Measurements from ENCODE around the gene ZNF451. TPM values are rescaled to one million over a fixed set of nuclear protein-coding genes. Genes with fewer than 3 reads are reported as not detected.
A peak's percentile ranks its signal among the peaks of the same experiment; 100 is the strongest.

Gene ZNF451
- total and polyA plus RNA-seq, 2 experiments from 2014 or later, result 19.9 to 39.0 TPM

DNA sequence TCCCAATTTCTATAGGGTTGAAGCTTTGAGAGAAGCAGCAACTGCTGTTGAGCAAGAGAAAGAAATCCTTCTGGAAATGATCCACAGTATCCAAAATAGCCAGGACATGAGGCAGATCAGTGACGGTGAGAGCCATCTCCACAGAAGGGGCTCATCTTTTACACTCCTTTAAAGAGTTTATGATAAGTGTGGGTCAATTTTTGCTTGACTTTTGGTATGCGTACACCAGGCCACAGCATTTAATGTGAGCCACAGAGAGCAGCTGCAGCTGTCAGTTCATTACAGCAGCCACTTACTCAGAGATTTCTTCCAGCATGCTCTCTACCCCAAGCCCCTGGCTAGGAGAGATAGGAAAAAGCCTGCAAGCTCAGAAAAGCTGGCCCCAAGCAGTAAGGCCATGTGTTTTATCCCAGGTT is 92.0 kb downstream of the ZNF451 start:
- H3K27me3 ChIP-seq (replicated peaks; ENCODE audit: insufficient read depth), result no peaks in the 10 kb centered on the region
- H3K4me2 ChIP-seq (ENCODE audit: unreplicated experiment), result no peak overlapping the region
- in situ Hi-C loops (cut with MboI), result no loop called here
- peaks cover 55% of the 10 kb centered on the region for H3K36me3 ChIP-seq (ENCODE audit: low read depth)
- H2AFZ ChIP-seq, result no peak overlapping the region
- DNase-seq, result no peak
- WGBS, 2 experiments (ENCODE audit: low coverage in 1 of 2, low lambda C conversion rate in 2 of 2, missing lambda C conversion rate in 2 of 2), result 76 to 88% methylated on average over 2 of the region's 2 CpGs
- peaks cover 95% of the 10 kb centered on the region for H3F3A ChIP-seq (ENCODE audit: insufficient read depth)
- H3K9me3 ChIP-seq (ENCODE audit: low read depth), result no peaks in the 10 kb centered on the region
- TF ChIP-seq EZH2 (IDR thresholded peaks at IDR 0.05; ENCODE audit: insufficient read depth, poor library complexity, severe bottlenecking) (no peak), EZH2phosphoT487 (IDR thresholded peaks at IDR 0.05; ENCODE audit: insufficient read depth, low read depth) (no peak)
- peaks cover 97% of the 10 kb centered on the region for H3K79me2 ChIP-seq (ENCODE audit: insufficient read depth)
- peak overlapping the region; percentile 27 for H3K27ac ChIP-seq
- no peaks in the 10 kb centered on the region for H4K20me1 ChIP-seq (ENCODE audit: insufficient read depth)
- no peak overlapping the region for H3K9ac ChIP-seq
- H3K9me2 ChIP-seq (ENCODE audit: insufficient read depth), result no peaks in the 10 kb centered on the region
- H3K4me1 ChIP-seq (ENCODE audit: insufficient read depth), result peaks cover 31% of the 10 kb centered on the region
- H3K4me3 ChIP-seq, result no peak overlapping the region

DNA sequence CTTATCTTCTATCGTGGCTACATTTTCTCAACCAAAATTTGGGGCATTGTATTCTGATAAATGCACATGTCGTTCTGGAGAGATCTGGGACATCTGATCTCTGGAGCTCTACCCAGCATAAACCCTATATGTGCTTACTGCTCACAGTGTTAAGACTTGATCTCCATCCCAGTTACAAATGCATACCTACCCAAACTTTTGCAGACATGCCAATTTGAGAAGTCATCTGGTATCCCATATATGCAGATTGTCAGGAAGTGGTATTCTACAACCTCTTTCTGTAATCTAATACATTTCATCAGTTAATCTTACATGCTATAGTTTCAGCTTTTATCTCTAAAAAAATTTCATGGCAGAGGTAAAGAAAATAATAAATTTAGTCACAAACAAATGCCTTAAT is 93.3 kb downstream of the ZNF451 start:
- no peak for TF ChIP-seq EZH2phosphoT487 (IDR thresholded peaks at IDR 0.05; ENCODE audit: insufficient read depth, low read depth)
- no peak for TF ChIP-seq EZH2 (IDR thresholded peaks at IDR 0.05; ENCODE audit: insufficient read depth, poor library complexity, severe bottlenecking)
- no peak overlapping the region for H2AFZ ChIP-seq
- no peaks in the 10 kb centered on the region for H3K9me3 ChIP-seq (ENCODE audit: low read depth)
- peaks cover 96% of the 10 kb centered on the region for H3K79me2 ChIP-seq (ENCODE audit: insufficient read depth)
- H3F3A ChIP-seq (ENCODE audit: insufficient read depth), result peaks cover 95% of the 10 kb centered on the region
- no peaks in the 10 kb centered on the region for H3K9me2 ChIP-seq (ENCODE audit: insufficient read depth)
- H4K20me1 ChIP-seq (ENCODE audit: insufficient read depth), result no peaks in the 10 kb centered on the region
- no peak overlapping the region for H3K9ac ChIP-seq
- no peak for DNase-seq
- in situ Hi-C loops (cut with MboI), result no loop called here
- H3K27me3 ChIP-seq (replicated peaks; ENCODE audit: insufficient read depth), result no peaks in the 10 kb centered on the region
- peaks cover 24% of the 10 kb centered on the region for H3K4me1 ChIP-seq (ENCODE audit: insufficient read depth)
- WGBS, 2 experiments (ENCODE audit: low coverage in 1 of 2, low lambda C conversion rate in 2 of 2, missing lambda C conversion rate in 2 of 2), result 97 to 98% methylated on average over 2 of the region's 2 CpGs
- H3K4me2 ChIP-seq (ENCODE audit: unreplicated experiment), result no peak overlapping the region
- peaks cover 67% of the 10 kb centered on the region for H3K36me3 ChIP-seq (ENCODE audit: low read depth)
- H3K27ac ChIP-seq, result peak overlapping the region; percentile 11; the same call in 1 of the 2 replicates
- no peak overlapping the region for H3K4me3 ChIP-seq

DNA sequence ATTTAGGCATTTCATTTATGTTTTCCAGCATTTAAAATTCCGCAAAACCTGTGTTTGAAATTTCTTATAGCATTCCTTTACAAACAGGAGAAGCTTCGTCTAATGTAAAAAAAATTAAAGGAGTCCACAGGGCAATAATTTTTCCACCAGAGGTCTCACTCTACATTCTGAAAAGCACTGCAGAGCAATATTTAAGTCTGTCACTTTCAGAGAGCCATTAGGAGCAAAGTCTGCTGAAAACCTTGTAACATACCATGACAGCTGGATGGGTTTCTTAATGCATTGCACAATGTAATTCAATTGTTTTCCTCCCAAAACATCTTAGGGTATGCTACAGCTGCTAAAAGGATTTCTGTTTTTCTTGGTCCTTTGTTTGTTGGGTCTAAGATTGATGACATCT is 100.2 kb downstream of the ZNF451 start:
- Histone ChIP-seq H2AFZ (no peak overlapping the region), H3K4me1 (ENCODE audit: insufficient read depth) (peaks cover 23% of the 10 kb centered on the region; the same call in 1 of the 2 replicates), H3K9ac (no peak overlapping the region), H3K4me2 (ENCODE audit: unreplicated experiment) (no peak overlapping the region), H3K9me3 (ENCODE audit: low read depth) (no peaks in the 10 kb centered on the region), H3K9me2 (ENCODE audit: insufficient read depth) (no peaks in the 10 kb centered on the region), H3K27ac (0 out of 2 replicates have a peak overlapping the region, but pooled peaks have one; percentile 1), H3K4me3 (no peak overlapping the region), H3F3A (ENCODE audit: insufficient read depth) (peaks cover 84% of the 10 kb centered on the region), H3K79me2 (ENCODE audit: insufficient read depth) (peaks cover 68% of the 10 kb centered on the region), H3K27me3 (replicated peaks; ENCODE audit: insufficient read depth) (no peaks in the 10 kb centered on the region), H4K20me1 (ENCODE audit: insufficient read depth) (no peaks in the 10 kb centered on the region), H3K36me3 (ENCODE audit: low read depth) (peaks cover 69% of the 10 kb centered on the region)
- peak; percentile 64 for DNase-seq
- WGBS, 2 experiments (ENCODE audit: low coverage in 1 of 2, low lambda C conversion rate in 2 of 2, missing lambda C conversion rate in 2 of 2), result 59 to 65% methylated on average over 2 of the region's 2 CpGs
- in situ Hi-C loops (cut with MboI), result no loop called here
- no peak for TF ChIP-seq EZH2 (IDR thresholded peaks at IDR 0.05; ENCODE audit: insufficient read depth, poor library complexity, severe bottlenecking)
- no peak for TF ChIP-seq EZH2phosphoT487 (IDR thresholded peaks at IDR 0.05; ENCODE audit: insufficient read depth, low read depth)

DNA sequence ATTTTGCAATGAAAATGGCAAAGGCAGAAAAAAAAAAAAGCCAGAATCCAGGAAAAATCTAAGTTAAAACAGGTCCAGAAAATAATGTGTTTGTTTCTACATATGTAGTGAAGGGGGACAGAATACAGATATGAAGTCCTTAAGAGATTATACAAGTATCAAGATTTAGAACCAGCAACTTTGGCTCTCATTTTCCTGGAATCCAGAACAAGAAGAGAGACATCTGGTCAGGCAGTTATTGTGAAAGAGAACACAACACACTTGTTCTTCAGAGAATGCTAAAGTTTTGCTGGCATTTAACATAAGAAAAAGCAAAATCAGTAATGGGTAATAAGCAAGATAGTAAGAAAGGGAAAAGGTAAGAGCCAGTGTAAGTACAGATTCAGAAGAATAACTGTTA is 103.2 kb downstream of the ZNF451 start:
- peak overlapping the region; percentile 21; the same call in 1 of the 2 replicates for H3K27ac ChIP-seq
- TF ChIP-seq EZH2phosphoT487 (IDR thresholded peaks at IDR 0.05; ENCODE audit: insufficient read depth, low read depth) (no peak), EZH2 (IDR thresholded peaks at IDR 0.05; ENCODE audit: insufficient read depth, poor library complexity, severe bottlenecking) (no peak)

DNA sequence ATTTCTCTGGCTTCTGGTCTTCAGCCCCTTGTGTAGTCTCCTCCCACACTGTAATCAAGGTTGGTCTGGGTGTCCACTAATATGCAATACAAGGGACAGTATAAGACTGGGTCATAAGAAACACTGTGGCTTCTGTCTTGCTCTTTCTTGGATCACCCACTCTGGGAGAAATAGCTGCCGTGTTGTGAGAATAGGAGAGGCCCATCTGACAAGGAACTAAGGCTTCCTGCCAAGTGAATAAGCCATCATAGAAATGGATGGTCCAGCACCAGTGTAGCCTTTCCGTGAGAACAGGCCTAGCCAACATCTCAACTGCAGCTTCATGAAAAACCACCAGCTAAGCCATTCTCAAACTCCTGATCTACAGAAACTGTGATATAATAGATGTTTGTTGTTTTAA is 105.5 kb downstream of the ZNF451 start:
- in situ Hi-C loops (cut with MboI), result no loop called here
- Histone ChIP-seq H2AFZ (no peak overlapping the region), H3K4me1 (ENCODE audit: insufficient read depth) (peaks cover 11% of the 10 kb centered on the region; the same call in 1 of the 2 replicates), H3F3A (ENCODE audit: insufficient read depth) (peaks cover 62% of the 10 kb centered on the region), H4K20me1 (ENCODE audit: insufficient read depth) (no peaks in the 10 kb centered on the region), H3K9me3 (ENCODE audit: low read depth) (no peaks in the 10 kb centered on the region), H3K9me2 (ENCODE audit: insufficient read depth) (no peaks in the 10 kb centered on the region), H3K4me3 (no peak overlapping the region), H3K36me3 (ENCODE audit: low read depth) (peaks cover 28% of the 10 kb centered on the region), H3K9ac (no peak overlapping the region), H3K27me3 (replicated peaks; ENCODE audit: insufficient read depth) (no peaks in the 10 kb centered on the region), H3K79me2 (ENCODE audit: insufficient read depth) (peaks cover 84% of the 10 kb centered on the region), H3K4me2 (ENCODE audit: unreplicated experiment) (no peak overlapping the region), H3K27ac (0 out of 2 replicates have a peak overlapping the region, but pooled peaks have one; percentile 4)
- no peak for DNase-seq
- no peak for TF ChIP-seq EZH2 (IDR thresholded peaks at IDR 0.05; ENCODE audit: insufficient read depth, poor library complexity, severe bottlenecking)
- TF ChIP-seq EZH2phosphoT487 (IDR thresholded peaks at IDR 0.05; ENCODE audit: insufficient read depth, low read depth), result no peak
- 92 to 94% methylated on average over 2 of the region's 2 CpGs for WGBS, 2 experiments (ENCODE audit: low coverage in 1 of 2, low lambda C conversion rate in 2 of 2, missing lambda C conversion rate in 2 of 2)

More for the DNA sequence above, 103.2 kb downstream of the ZNF451 start:
- Histone ChIP-seq H3F3A (ENCODE audit: insufficient read depth) (peaks cover 75% of the 10 kb centered on the region), H2AFZ (no peak overlapping the region), H3K4me1 (ENCODE audit: insufficient read depth) (peaks cover 19% of the 10 kb centered on the region; the same call in 1 of the 2 replicates), H3K4me2 (ENCODE audit: unreplicated experiment) (no peak overlapping the region), H3K9me2 (ENCODE audit: insufficient read depth) (no peaks in the 10 kb centered on the region), H4K20me1 (ENCODE audit: insufficient read depth) (no peaks in the 10 kb centered on the region), H3K4me3 (no peak overlapping the region), H3K9me3 (ENCODE audit: low read depth) (no peaks in the 10 kb centered on the region), H3K9ac (no peak overlapping the region), H3K27me3 (replicated peaks; ENCODE audit: insufficient read depth) (no peaks in the 10 kb centered on the region), H3K36me3 (ENCODE audit: low read depth) (peaks cover 47% of the 10 kb centered on the region), H3K79me2 (ENCODE audit: insufficient read depth) (peaks cover 70% of the 10 kb centered on the region)
- in situ Hi-C loops (cut with MboI), result no loop called here
- DNase-seq, result peak; percentile 36
